ENCODE data around the gene CAMK2D.

Gene CAMK2D

GRCh38 chr4:113524096-113524495, 237.4 kb downstream of the CAMK2D start:
- no peak for DNase-seq (ENCODE audit: low spot score)

GRCh38 chr4:113522433-113522832, 239.1 kb downstream of the CAMK2D start:
- DNase-seq (ENCODE audit: low spot score) = no peak

- DNase-seq (ENCODE audit: low spot score) = no peak
Measured at GRCh38 chr4:113513382-113513781, 248.2 kb downstream of the CAMK2D start.

- no peak for DNase-seq (ENCODE audit: low spot score)
Measured at GRCh38 chr4:113512880-113513279, 248.7 kb downstream of the CAMK2D start.

GRCh38 chr4:113511944-113512343, 249.6 kb downstream of the CAMK2D start:
- no peak for DNase-seq (ENCODE audit: low spot score)

GRCh38 chr4:113509851-113510250, 251.7 kb downstream of the CAMK2D start:
- no peak for DNase-seq (ENCODE audit: low spot score)

- DNase-seq (ENCODE audit: low spot score) = no peak
Measured at GRCh38 chr4:113505044-113505443, 256.5 kb downstream of the CAMK2D start.

- DNase-seq (ENCODE audit: low spot score) = no peak
Measured at GRCh38 chr4:113504422-113504821, 257.1 kb downstream of the CAMK2D start.

- DNase-seq (ENCODE audit: low spot score) = no peak
Measured at GRCh38 chr4:113503691-113504090, 257.8 kb downstream of the CAMK2D start.

GRCh38 chr4:113502906-113503305, 258.6 kb downstream of the CAMK2D start:
- DNase-seq (ENCODE audit: low spot score) = no peak

- DNase-seq (ENCODE audit: low spot score) = no peak
Measured at GRCh38 chr4:113502476-113502875, 259.1 kb downstream of the CAMK2D start.

- DNase-seq (ENCODE audit: low spot score) = no peak
Measured at GRCh38 chr4:113500424-113500823, 261.1 kb downstream of the CAMK2D start.

GRCh38 chr4:113499696-113500095, 261.8 kb downstream of the CAMK2D start:
- DNase-seq (ENCODE audit: low spot score) = no peak

GRCh38 chr4:113499166-113499565, 262.4 kb downstream of the CAMK2D start:
- DNase-seq (ENCODE audit: low spot score) = no peak

- DNase-seq (ENCODE audit: low spot score) = no peak
Measured at GRCh38 chr4:113497154-113497884, 264.2 kb downstream of the CAMK2D start.

- DNase-seq (ENCODE audit: low spot score) = no peak
Measured at GRCh38 chr4:113496698-113497097, 264.8 kb downstream of the CAMK2D start.

- DNase-seq (ENCODE audit: low spot score) = no peak
Measured at GRCh38 chr4:113495790-113496189, 265.7 kb downstream of the CAMK2D start.

GRCh38 chr4:113483131-113483530, 278.4 kb downstream of the CAMK2D start:
- no peak for DNase-seq (ENCODE audit: low spot score)

- DNase-seq (ENCODE audit: low spot score) = no peak
Measured at GRCh38 chr4:113482325-113482724, 279.2 kb downstream of the CAMK2D start.

- DNase-seq (ENCODE audit: low spot score) = no peak
Measured at GRCh38 chr4:113481820-113482219, 279.7 kb downstream of the CAMK2D start.

- DNase-seq (ENCODE audit: low spot score) = no peak
Measured at GRCh38 chr4:113480109-113480508, 281.4 kb downstream of the CAMK2D start.

GRCh38 chr4:113478032-113478431, 283.5 kb downstream of the CAMK2D start:
- DNase-seq (ENCODE audit: low spot score) = no peak

- no peak for DNase-seq (ENCODE audit: low spot score)
Measured at GRCh38 chr4:113476800-113477199, 284.7 kb downstream of the CAMK2D start.

- no peak for DNase-seq (ENCODE audit: low spot score)
Measured at GRCh38 chr4:113474017-113474416, 287.5 kb downstream of the CAMK2D start.

All from ecto neural progenitor cell (in vitro differentiated cells).